HG03108 (cell line): ENCODE results near the gene GRIK4.
"Not testable (repeated sequence)": the region's sequence is repeated elsewhere in the genome, so short reads cannot be mapped to it uniquely, and the experiment has no call there.

Experiments
- ATAC-seq: cut with Tn5 transposase; IDR thresholded peaks from one replicate; pipeline ENCODE4 v1.9.1; 2021; ENCODE audit warnings: moderate library complexity; ENCODE audit not compliant: unreplicated experiment

Gene GRIK4

GRCh38 chr11:120511116-120511819, at the start of gene GRIK4:
Gene GRIK4 (plus strand): TSS chr11:120511748. CDS start chr11:120660319, 148,571 bp downstream.
- peak; percentile 78 for ATAC-seq

GRCh38 chr11:120462825-120463224, 48.7 kb upstream of the GRIK4 start:
- no peak for ATAC-seq

- ATAC-seq: no peak
Observed at GRCh38 chr11:120465921-120466534, 45.5 kb upstream of the GRIK4 start.

- ATAC-seq: no peak
Observed at GRCh38 chr11:120467627-120468026, 43.9 kb upstream of the GRIK4 start.

GRCh38 chr11:120471131-120471530, 40.4 kb upstream of the GRIK4 start:
- ATAC-seq: no peak

GRCh38 chr11:120471994-120472393, 39.6 kb upstream of the GRIK4 start:
- ATAC-seq: no peak

GRCh38 chr11:120473503-120473902, 38.0 kb upstream of the GRIK4 start:
- ATAC-seq: no peak

GRCh38 chr11:120482149-120482548, 29.4 kb upstream of the GRIK4 start:
- ATAC-seq: no peak

- no peak for ATAC-seq
Observed at GRCh38 chr11:120484722-120485121, 26.8 kb upstream of the GRIK4 start.

GRCh38 chr11:120486138-120486537, 25.4 kb upstream of the GRIK4 start:
- ATAC-seq: no peak

- ATAC-seq: no peak
Observed at GRCh38 chr11:120489799-120490198, 21.7 kb upstream of the GRIK4 start.

GRCh38 chr11:120492486-120492885, 19.1 kb upstream of the GRIK4 start:
- ATAC-seq: no peak

- ATAC-seq: no peak
Observed at GRCh38 chr11:120494595-120494994, 17.0 kb upstream of the GRIK4 start.

GRCh38 chr11:120499088-120499487, 12.5 kb upstream of the GRIK4 start:
- ATAC-seq: no peak

- ATAC-seq: no peak
Observed at GRCh38 chr11:120499859-120500258, 11.7 kb upstream of the GRIK4 start.

- no peak for ATAC-seq
Observed at GRCh38 chr11:120500414-120501071, 11.0 kb upstream of the GRIK4 start.

- ATAC-seq: no peak
Observed at GRCh38 chr11:120501440-120501839, 10.1 kb upstream of the GRIK4 start.

GRCh38 chr11:120501976-120502755, 9.4 kb upstream of the GRIK4 start:
- ATAC-seq: no peak

GRCh38 chr11:120503529-120503928, 8.0 kb upstream of the GRIK4 start:
- ATAC-seq: not testable (repeated sequence)

GRCh38 chr11:120505801-120506425, 5.6 kb upstream of the GRIK4 start:
- ATAC-seq: no peak
